Measurements from ENCODE around the gene TTC23.

DNA sequence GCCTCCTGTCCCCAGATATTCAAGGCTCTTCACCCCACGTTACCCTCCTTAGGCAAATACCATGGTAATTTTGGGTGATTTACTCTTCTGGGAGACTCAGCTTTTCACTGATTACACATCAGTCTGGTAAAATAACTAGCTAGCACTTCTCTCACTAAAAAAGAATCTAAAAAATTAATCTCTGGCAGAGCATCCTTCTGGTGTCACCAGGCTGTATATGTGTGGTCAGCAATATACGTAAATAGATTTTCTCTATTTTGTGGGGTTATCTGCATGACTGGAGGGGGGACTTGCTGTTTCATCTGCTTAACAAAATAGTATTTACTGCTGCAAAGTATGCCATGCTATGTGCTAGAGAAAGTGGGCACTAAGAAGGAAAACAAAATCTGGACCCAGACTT, 47.0 kb upstream of the TTC23 start:
- no peak for TF ChIP-seq GATA3 (IDR thresholded peaks at IDR 0.05; ENCODE audit: low read depth, low read length)
- TF ChIP-seq GATA2 (IDR thresholded peaks at IDR 0.05; ENCODE audit: low read depth, low read length) = no peak

Data from SH-SY5Y (cell line).